Measurements from ENCODE around the gene GTPBP1.

Gene GTPBP1

GRCh38 chr22:38713921-38714320 is 8.2 kb downstream of the GTPBP1 start:
- no peak for TF ChIP-seq CTCF (IDR thresholded peaks at IDR 0.05; ENCODE audit: insufficient read depth, low read length, missing control alignments)
- no peak for DNase-seq (ENCODE audit: low read depth, low spot score)
- ChIA-PET CTCF (interaction anchor here (2.6 kb wide), 1 partner anchor 11 kb away, joined by 11 read pairs; no protein-coding TSS in a partner anchor), POLR2A (no interaction called here)
- H3K4me3 ChIP-seq (ENCODE audit: low read depth, low read length): no peak overlapping the region

- no peak overlapping the region for H3K4me3 ChIP-seq (ENCODE audit: low read depth, low read length)
- no peak for TF ChIP-seq CTCF (IDR thresholded peaks at IDR 0.05; ENCODE audit: insufficient read depth, low read length, missing control alignments)
- no peak for DNase-seq (ENCODE audit: low read depth, low spot score)
- CTCF ChIA-PET: interaction anchor here (0.9 to 2.6 kb wide), 7 partner anchors 8 to 33 kb away, joined by 3 to 11 read pairs (median 4); partner anchors contain the start of gene TOMM22
- POLR2A ChIA-PET: interaction anchor here (0.6 kb wide), 1 partner anchor 10 kb away, joined by 4 read pairs; the partner anchor contains the start of gene GTPBP1
Observed at GRCh38 chr22:38715176-38715764, 9.5 kb downstream of the GTPBP1 start.

GRCh38 chr22:38715852-38716251 is 10.1 kb downstream of the GTPBP1 start:
- POLR2A ChIA-PET: no interaction called here
- DNase-seq (ENCODE audit: low read depth, low spot score): no peak
- no peak overlapping the region for H3K4me3 ChIP-seq (ENCODE audit: low read depth, low read length)
- TF ChIP-seq CTCF (IDR thresholded peaks at IDR 0.05; ENCODE audit: insufficient read depth, low read length, missing control alignments): no peak
- CTCF ChIA-PET: interaction anchor here (0.9 to 1.8 kb wide), 6 partner anchors 9 to 34 kb away, joined by 3 to 6 read pairs (median 4); partner anchors contain the start of gene TOMM22

- POLR2A ChIA-PET: no interaction called here
- no peak overlapping the region for H3K4me3 ChIP-seq (ENCODE audit: low read depth, low read length)
- DNase-seq (ENCODE audit: low read depth, low spot score): no peak
- CTCF ChIA-PET: interaction anchor here (0.5 to 1.8 kb wide), 4 partner anchors 9 to 906 kb away, joined by 3 to 6 read pairs (median 4); no protein-coding TSS in a partner anchor
- TF ChIP-seq CTCF (IDR thresholded peaks at IDR 0.05; ENCODE audit: insufficient read depth, low read length, missing control alignments): no peak
Observed at GRCh38 chr22:38716271-38716670, 10.5 kb downstream of the GTPBP1 start.

- ChIA-PET POLR2A (interaction anchor here (1.3 kb wide), 1 partner anchor 10 kb away, joined by 4 read pairs; no protein-coding TSS in a partner anchor), CTCF (interaction anchor here (0.5 to 3.1 kb wide), 6 partner anchors 8 to 905 kb away, joined by 3 to 21 read pairs (median 5); no protein-coding TSS in a partner anchor)
- DNase-seq (ENCODE audit: low read depth, low spot score): no peak
- no peak for TF ChIP-seq CTCF (IDR thresholded peaks at IDR 0.05; ENCODE audit: insufficient read depth, low read length, missing control alignments)
- no peak overlapping the region for H3K4me3 ChIP-seq (ENCODE audit: low read depth, low read length)
Observed at GRCh38 chr22:38716826-38717225, 11.1 kb downstream of the GTPBP1 start.

GRCh38 chr22:38717244-38717643 is 11.5 kb downstream of the GTPBP1 start:
- H3K4me3 ChIP-seq (ENCODE audit: low read depth, low read length): no peak overlapping the region
- TF ChIP-seq CTCF (IDR thresholded peaks at IDR 0.05; ENCODE audit: insufficient read depth, low read length, missing control alignments): no peak
- CTCF ChIA-PET: interaction anchor here (0.6 to 3.1 kb wide), 8 partner anchors 9 to 153 kb away, joined by 3 to 21 read pairs (median 4); partner anchors contain the start of gene TOMM22
- POLR2A ChIA-PET: interaction anchor here (1.3 kb wide), 1 partner anchor 10 kb away, joined by 4 read pairs; no protein-coding TSS in a partner anchor
- no peak for DNase-seq (ENCODE audit: low read depth, low spot score)

All from AG04449 (cell line).